ENCODE results near the gene DEFB131B. TPM values are rescaled to one million over a fixed set of nuclear protein-coding genes. Genes with fewer than 3 reads are reported as not detected.
"Not testable (repeated sequence)": the region's sequence is repeated elsewhere in the genome, so short reads cannot be mapped to it uniquely, and the experiment has no call there.

The DEFB131B gene
- total RNA-seq, 4 donors from 2014 or later = not detected

- not testable (repeated sequence) for H3K4me1 ChIP-seq, H3K27me3 ChIP-seq, H3K4me3 ChIP-seq, H3K9me3 ChIP-seq
- TF ChIP-seq EP300 (IDR thresholded peaks at IDR 0.05) = peak in 1 of 2 donors; percentile 22
- peaks cover 0 to 51% (median 0%) of the 10 kb centered on the region in 3 donors for H3K36me3 ChIP-seq
- peak; percentile 19 to 25 for DNase-seq (ENCODE audit: low spot score in 2 of 2)
- H3K27ac ChIP-seq = peak overlapping the region in 1 of 4 donors; percentile 41
- 53 to 55% methylated on average over 14 of the region's 14 CpGs for WGBS, 2 donors
Observed at GRCh38 chr11:71901137-71901536, 22.9 kb downstream of the DEFB131B start.

GRCh38 chr11:71908218-71908617 lies 30.0 kb downstream of the DEFB131B start:
- 83 to 90% methylated on average over 9 of the region's 9 CpGs for WGBS, 2 donors
- no peaks in the 10 kb centered on the region for H3K27me3 ChIP-seq
- peaks cover 0 to 78% (median 0%) of the 10 kb centered on the region in 3 donors for H3K36me3 ChIP-seq
- no peak for TF ChIP-seq EP300 (IDR thresholded peaks at IDR 0.05)
- no peak for TF ChIP-seq CTCF (IDR thresholded peaks at IDR 0.05)
- no peak for TF ChIP-seq POLR2A (IDR thresholded peaks at IDR 0.05)
- no peak overlapping the region for H3K4me3 ChIP-seq
- no peaks in the 10 kb centered on the region for H3K4me1 ChIP-seq
- no peak overlapping the region for H3K27ac ChIP-seq
- H3K9me3 ChIP-seq = no peaks in the 10 kb centered on the region
- DNase-seq (ENCODE audit: low spot score in 2 of 2) = no peak

GRCh38 chr11:71910775-71911174 lies 32.5 kb downstream of the DEFB131B start:
- H3K36me3 ChIP-seq = peaks cover 0 to 80% (median 8%) of the 10 kb centered on the region in 3 donors
- H3K4me3 ChIP-seq; H3K27me3 ChIP-seq; H3K9me3 ChIP-seq; H3K4me1 ChIP-seq; H3K27ac ChIP-seq; DNase-seq (ENCODE audit: low spot score in 2 of 2): not testable (repeated sequence)
- 61 to 63% methylated on average over 5 of the region's 5 CpGs for WGBS, 2 donors

GRCh38 chr11:71911321-71911985 lies 33.2 kb downstream of the DEFB131B start:
- H3K9me3 ChIP-seq; H3K4me1 ChIP-seq; DNase-seq (ENCODE audit: low spot score in 2 of 2); H3K4me3 ChIP-seq; H3K27me3 ChIP-seq; H3K27ac ChIP-seq: not testable (repeated sequence)
- WGBS, 2 donors = 79% methylated on average over 10 of the region's 10 CpGs
- H3K36me3 ChIP-seq = peaks cover 0 to 80% (median 8%) of the 10 kb centered on the region in 3 donors

GRCh38 chr11:71911986-71912340 lies 33.7 kb downstream of the DEFB131B start:
- peaks cover 0 to 80% (median 8%) of the 10 kb centered on the region in 3 donors for H3K36me3 ChIP-seq
- not testable (repeated sequence) for H3K9me3 ChIP-seq, H3K4me1 ChIP-seq

GRCh38 chr11:71913756-71914526 lies 35.7 kb downstream of the DEFB131B start:
- peaks cover 0 to 83% (median 8%) of the 10 kb centered on the region in 3 donors for H3K36me3 ChIP-seq
- no peaks in the 10 kb centered on the region for H3K4me1 ChIP-seq
- no peaks in the 10 kb centered on the region for H3K27me3 ChIP-seq
- DNase-seq (ENCODE audit: low spot score in 2 of 2) = no peak
- 87 to 89% methylated on average over 5 of the region's 5 CpGs for WGBS, 2 donors
- H3K4me3 ChIP-seq = no peak overlapping the region
- no peak for TF ChIP-seq EP300 (IDR thresholded peaks at IDR 0.05)
- TF ChIP-seq CTCF (IDR thresholded peaks at IDR 0.05) = no peak
- TF ChIP-seq POLR2A (IDR thresholded peaks at IDR 0.05) = no peak
- H3K9me3 ChIP-seq = no peaks in the 10 kb centered on the region
- H3K27ac ChIP-seq = no peak overlapping the region

More at GRCh38 chr11:71911986-71912340, 33.7 kb downstream of the DEFB131B start:
- DNase-seq (ENCODE audit: low spot score in 2 of 2); H3K27me3 ChIP-seq; H3K27ac ChIP-seq; H3K4me3 ChIP-seq: not testable (repeated sequence)
- WGBS, 2 donors = 94 to 98% methylated on average over 10 of the region's 10 CpGs

- peaks cover 0 to 84% (median 8%) of the 10 kb centered on the region in 3 donors for H3K36me3 ChIP-seq
Observed at GRCh38 chr11:71914617-71915189, 36.5 kb downstream of the DEFB131B start.

More at GRCh38 chr11:71914617-71915189, 36.5 kb downstream of the DEFB131B start:
- no peaks in the 10 kb centered on the region for H3K4me1 ChIP-seq
- H3K9me3 ChIP-seq = no peaks in the 10 kb centered on the region
- H3K27me3 ChIP-seq = no peaks in the 10 kb centered on the region
- 93 to 96% methylated on average over 7 of the region's 7 CpGs for WGBS, 2 donors
- no peak for DNase-seq (ENCODE audit: low spot score in 2 of 2)
- TF ChIP-seq POLR2A (IDR thresholded peaks at IDR 0.05) (no peak), CTCF (IDR thresholded peaks at IDR 0.05) (no peak), EP300 (IDR thresholded peaks at IDR 0.05) (no peak)
- no peak overlapping the region for H3K4me3 ChIP-seq
- no peak overlapping the region for H3K27ac ChIP-seq
